SJCRH30 (cell line): ENCODE results near the gene SPRR2D. TPM values are rescaled to one million over a fixed set of nuclear protein-coding genes. Genes with fewer than 3 reads are reported as not detected.
"Not testable (repeated sequence)": the region's sequence is repeated elsewhere in the genome, so short reads cannot be mapped to it uniquely, and the experiment has no call there.

Experiments used
- DNase-seq, 2 experiments: peaks; one replicate each; pipeline ENCODE4 v3.0.0-alpha.2; 2015 to 2020
- H3K27ac ChIP-seq: fragments of 250-450 bp; sonication (Bioruptor Pico); 2 replicates; pipeline ENCODE4 v1.5.1; 2020; ENCODE audit warnings: mild to moderate bottlenecking, moderate library complexity
- H3K27me3 ChIP-seq: fragments of 250-450 bp; sonication (Bioruptor Pico); 2 replicates; pipeline ENCODE4 v1.5.1; 2020; ENCODE audit warnings: mild to moderate bottlenecking, moderate library complexity
- H3K36me3 ChIP-seq: fragments of 250-450 bp; sonication (Bioruptor Pico); 2 replicates; pipeline ENCODE4 v1.5.1; 2020; ENCODE audit warnings: mild to moderate bottlenecking, moderate library complexity
- H3K4me1 ChIP-seq: fragments of 250-450 bp; sonication (Bioruptor Pico); 2 replicates; pipeline ENCODE4 v1.5.1; 2020; ENCODE audit warnings: mild to moderate bottlenecking, moderate library complexity
- H3K4me3 ChIP-seq: fragments of 250-450 bp; sonication (Bioruptor Pico); 2 replicates; pipeline ENCODE4 v1.5.1; 2020; ENCODE audit warnings: mild to moderate bottlenecking, moderate library complexity
- H3K9me3 ChIP-seq: fragments of 250-450 bp; sonication (Bioruptor Pico); replicated peaks from 2 replicates; pipeline ENCODE4 v1.5.1; 2020; ENCODE audit warnings: mild to moderate bottlenecking, moderate library complexity
- total RNA-seq: library from RNA; depleted of rRNA; stranded (reverse); fragments of >200 nt; shearing (Covaris generic); gene quantifications from 2 replicates; pipeline ENCODE4 v1.2.3, GENCODE V29; 2014

Gene SPRR2D
- total RNA-seq, 1 experiment from 2014 or later = not detected

DNA sequence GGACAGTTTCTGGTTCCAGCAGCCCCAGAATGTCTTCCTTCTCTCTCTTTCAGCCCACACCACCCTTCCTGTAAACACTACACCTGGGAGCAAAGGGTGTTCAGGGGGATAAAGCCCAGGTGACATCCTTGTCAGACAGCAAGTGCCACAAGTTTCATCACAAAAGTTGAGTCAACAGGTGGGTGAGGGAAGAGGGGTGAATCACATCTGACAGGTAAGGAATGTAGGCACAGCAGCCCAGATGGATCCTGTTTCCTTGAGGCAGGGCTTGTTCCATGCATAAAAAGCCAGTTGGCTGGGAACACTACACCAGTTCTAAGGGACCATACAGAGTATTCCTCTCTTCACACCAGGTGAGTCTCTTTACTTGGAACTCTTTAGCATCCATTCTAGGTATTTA is 10.0 kb downstream of the SPRR2D start, which contains the start of gene SPRR1B:
Gene SPRR1B (plus strand): TSS at position 309 of the 400 bp plus-strand sequence. CDS start 1,143 bp downstream, outside the sequence.
- Histone ChIP-seq H3K27me3 (no peaks in the 10 kb centered on the region), H3K4me1 (no peaks in the 10 kb centered on the region), H3K4me3 (no peak within 1 kb of the TSS), H3K36me3 (no peaks in the 10 kb centered on the region), H3K27ac (no peak within 1 kb of the TSS), H3K9me3 (no peaks in the 10 kb centered on the region)
- no peak for DNase-seq

- H3K9me3 ChIP-seq = no peaks in the 10 kb centered on the region
- no peaks in the 10 kb centered on the region for H3K27me3 ChIP-seq
- no peaks in the 10 kb centered on the region for H3K4me1 ChIP-seq
- no peaks in the 10 kb centered on the region for H3K36me3 ChIP-seq
- no peak for DNase-seq
- no peak overlapping the region for H3K4me3 ChIP-seq
- no peak overlapping the region for H3K27ac ChIP-seq
These were observed 12.2 kb downstream of the SPRR2D start for GRCh38 chr1:153028766-153029165.

DNA sequence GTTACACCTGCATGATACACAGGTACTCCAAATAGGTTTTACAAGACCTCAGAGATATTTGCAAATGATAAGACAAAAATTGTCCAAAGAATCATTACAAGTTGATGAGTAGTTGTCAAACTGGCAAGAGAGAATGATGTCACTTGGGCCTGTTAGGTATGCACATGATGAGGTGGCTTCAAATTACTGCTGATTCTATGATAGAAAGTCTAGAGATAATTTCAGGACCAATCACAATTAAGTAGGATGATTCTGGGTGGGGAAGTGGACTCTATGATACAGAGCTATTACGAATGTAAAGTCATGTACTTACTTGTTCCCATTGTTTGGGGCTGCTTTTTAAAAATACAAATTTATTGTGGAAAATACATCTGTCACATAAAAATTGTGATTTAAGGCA is 15.1 kb downstream of the SPRR2D start:
- DNase-seq = no peak
- H3K4me1 ChIP-seq = no peaks in the 10 kb centered on the region
- no peaks in the 10 kb centered on the region for H3K27me3 ChIP-seq
- no peaks in the 10 kb centered on the region for H3K9me3 ChIP-seq
- H3K4me3 ChIP-seq = no peak overlapping the region
- no peak overlapping the region for H3K27ac ChIP-seq
- H3K36me3 ChIP-seq = no peaks in the 10 kb centered on the region

DNA sequence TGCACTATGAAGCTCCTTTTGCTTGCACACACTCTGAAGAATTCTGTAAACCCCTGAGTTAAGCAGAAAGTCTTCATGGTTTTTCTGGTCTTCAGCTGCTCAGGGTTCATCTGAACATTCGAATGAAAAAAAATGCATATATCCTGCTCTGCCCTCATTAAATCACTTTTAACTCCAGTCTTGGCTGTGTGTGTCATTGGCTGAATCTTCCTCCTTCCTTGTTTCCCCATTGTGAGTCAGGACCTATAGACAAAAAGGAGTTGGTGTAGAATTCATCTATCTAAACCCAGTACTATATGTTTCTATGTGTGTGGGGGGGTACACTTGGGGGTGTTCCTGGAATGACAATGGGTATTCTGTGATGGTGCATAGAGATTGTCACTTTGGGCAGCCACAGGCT is 16.5 kb downstream of the SPRR2D start:
- no peak for DNase-seq
- Histone ChIP-seq H3K4me1 (no peaks in the 10 kb centered on the region), H3K4me3 (no peak overlapping the region), H3K27me3 (no peaks in the 10 kb centered on the region), H3K27ac (no peak overlapping the region), H3K36me3 (no peaks in the 10 kb centered on the region), H3K9me3 (no peaks in the 10 kb centered on the region)

GRCh38 chr1:153023109-153023508 is 17.8 kb downstream of the SPRR2D start:
- Histone ChIP-seq H3K9me3 (no peaks in the 10 kb centered on the region), H3K4me1 (no peaks in the 10 kb centered on the region), H3K27me3 (no peaks in the 10 kb centered on the region), H3K4me3 (no peak overlapping the region), H3K36me3 (no peaks in the 10 kb centered on the region), H3K27ac (no peak overlapping the region)
- no peak for DNase-seq

DNA sequence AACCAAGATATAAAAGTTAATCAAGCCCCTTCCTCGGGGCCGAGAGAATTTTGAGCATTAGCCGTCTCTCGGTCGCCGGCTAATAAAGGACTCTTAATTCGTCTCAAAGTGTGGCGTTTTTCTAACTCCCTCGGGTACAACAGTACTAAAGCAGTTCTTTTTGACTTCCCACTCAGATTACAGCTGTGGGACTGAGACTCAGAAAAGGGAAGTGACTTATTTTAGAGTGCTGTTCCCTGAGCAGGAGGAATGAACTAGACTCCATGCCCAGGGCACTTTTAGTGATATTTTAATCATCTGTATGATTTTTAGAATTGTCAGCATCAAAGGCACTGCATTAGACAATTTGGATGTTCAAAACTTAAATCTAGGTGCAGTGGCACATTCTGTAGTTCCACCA is 18.6 kb downstream of the SPRR2D start:
- not testable (repeated sequence) for H3K4me3 ChIP-seq, DNase-seq, H3K36me3 ChIP-seq, H3K27me3 ChIP-seq, H3K27ac ChIP-seq, H3K9me3 ChIP-seq, H3K4me1 ChIP-seq

GRCh38 chr1:153021829-153022228 is 19.1 kb downstream of the SPRR2D start:
- H3K27me3 ChIP-seq, H3K4me3 ChIP-seq, H3K27ac ChIP-seq, H3K4me1 ChIP-seq, H3K36me3 ChIP-seq, DNase-seq, H3K9me3 ChIP-seq: not testable (repeated sequence)

GRCh38 chr1:153011235-153011758 is 29.6 kb downstream of the SPRR2D start:
- H3K27ac ChIP-seq, DNase-seq, H3K36me3 ChIP-seq, H3K27me3 ChIP-seq, H3K4me1 ChIP-seq, H3K9me3 ChIP-seq, H3K4me3 ChIP-seq: not testable (repeated sequence)

- DNase-seq = no peak
- H3K27me3 ChIP-seq = no peaks in the 10 kb centered on the region
- no peaks in the 10 kb centered on the region for H3K36me3 ChIP-seq
- H3K27ac ChIP-seq = no peak within 1 kb of the TSS
- H3K4me3 ChIP-seq = no peak within 1 kb of the TSS
- H3K4me1 ChIP-seq = no peaks in the 10 kb centered on the region
- H3K9me3 ChIP-seq = no peaks in the 10 kb centered on the region
These were observed 39.5 kb downstream of the SPRR2D start, which contains the start of gene SPRR3 for GRCh38 chr1:153001382-153001781. Gene SPRR3, plus strand, starts transcription at chr1:153001749. Its CDS starts 1,272 bp downstream, at chr1:153003021.

DNA sequence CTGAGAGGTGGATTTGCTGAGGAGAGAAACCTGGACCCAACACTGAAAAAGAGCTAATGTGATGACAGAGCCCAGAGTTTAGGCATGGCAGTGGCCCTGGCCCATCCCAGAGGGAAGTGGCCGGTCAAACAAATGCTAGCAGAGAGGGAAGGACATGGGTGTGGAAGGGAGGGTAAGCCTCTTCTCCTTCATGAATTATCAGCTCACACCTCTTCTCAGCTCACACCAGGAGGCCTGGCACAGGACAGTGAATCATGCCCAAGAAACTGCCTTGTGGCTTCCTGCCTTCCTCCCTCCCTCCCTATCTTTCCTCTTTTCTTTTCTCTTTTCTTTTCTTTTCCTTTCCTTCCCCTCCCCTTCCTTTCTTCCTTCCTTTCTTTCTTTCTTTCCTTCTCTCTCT is 40.6 kb downstream of the SPRR2D start:
- no peaks in the 10 kb centered on the region for H3K9me3 ChIP-seq
- H3K27ac ChIP-seq = no peak overlapping the region
- H3K4me1 ChIP-seq = no peaks in the 10 kb centered on the region
- no peaks in the 10 kb centered on the region for H3K36me3 ChIP-seq
- no peak overlapping the region for H3K4me3 ChIP-seq
- no peaks in the 10 kb centered on the region for H3K27me3 ChIP-seq
- no peak for DNase-seq

GRCh38 chr1:152999818-153000217 is 41.1 kb downstream of the SPRR2D start:
- H3K27ac ChIP-seq = no peak overlapping the region
- no peaks in the 10 kb centered on the region for H3K36me3 ChIP-seq
- H3K9me3 ChIP-seq = no peaks in the 10 kb centered on the region
- no peak for DNase-seq
- no peak overlapping the region for H3K4me3 ChIP-seq
- H3K4me1 ChIP-seq = no peaks in the 10 kb centered on the region
- H3K27me3 ChIP-seq = no peaks in the 10 kb centered on the region

DNA sequence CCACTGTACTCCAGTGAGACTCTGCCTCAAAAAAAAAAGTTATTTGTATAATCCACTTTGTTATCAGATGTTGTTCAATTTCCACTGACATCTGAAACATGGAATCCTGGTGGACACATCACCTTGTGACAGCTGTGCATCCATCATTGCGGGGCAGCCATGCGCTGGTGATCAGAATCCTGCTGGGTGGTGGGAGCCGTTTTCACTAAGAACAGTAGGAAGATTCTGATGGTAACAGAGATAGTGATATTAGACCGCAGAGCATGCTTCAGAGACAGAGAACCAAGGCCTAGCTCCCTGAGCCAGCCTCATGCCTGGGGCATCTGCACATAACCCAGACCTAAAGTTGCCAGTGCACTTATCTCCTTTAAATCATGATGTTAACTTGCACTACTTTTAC is 42.4 kb downstream of the SPRR2D start:
- DNase-seq = no peak
- no peak overlapping the region for H3K27ac ChIP-seq
- no peaks in the 10 kb centered on the region for H3K27me3 ChIP-seq
- no peak overlapping the region for H3K4me3 ChIP-seq
- H3K36me3 ChIP-seq = no peaks in the 10 kb centered on the region
- H3K4me1 ChIP-seq = no peaks in the 10 kb centered on the region
- no peaks in the 10 kb centered on the region for H3K9me3 ChIP-seq

- H3K4me3 ChIP-seq = no peak overlapping the region
- no peaks in the 10 kb centered on the region for H3K36me3 ChIP-seq
- H3K9me3 ChIP-seq = no peaks in the 10 kb centered on the region
- no peak overlapping the region for H3K27ac ChIP-seq
- no peak for DNase-seq
- no peaks in the 10 kb centered on the region for H3K4me1 ChIP-seq
- no peaks in the 10 kb centered on the region for H3K27me3 ChIP-seq
These were observed 43.0 kb downstream of the SPRR2D start for GRCh38 chr1:152997901-152998300.

DNA sequence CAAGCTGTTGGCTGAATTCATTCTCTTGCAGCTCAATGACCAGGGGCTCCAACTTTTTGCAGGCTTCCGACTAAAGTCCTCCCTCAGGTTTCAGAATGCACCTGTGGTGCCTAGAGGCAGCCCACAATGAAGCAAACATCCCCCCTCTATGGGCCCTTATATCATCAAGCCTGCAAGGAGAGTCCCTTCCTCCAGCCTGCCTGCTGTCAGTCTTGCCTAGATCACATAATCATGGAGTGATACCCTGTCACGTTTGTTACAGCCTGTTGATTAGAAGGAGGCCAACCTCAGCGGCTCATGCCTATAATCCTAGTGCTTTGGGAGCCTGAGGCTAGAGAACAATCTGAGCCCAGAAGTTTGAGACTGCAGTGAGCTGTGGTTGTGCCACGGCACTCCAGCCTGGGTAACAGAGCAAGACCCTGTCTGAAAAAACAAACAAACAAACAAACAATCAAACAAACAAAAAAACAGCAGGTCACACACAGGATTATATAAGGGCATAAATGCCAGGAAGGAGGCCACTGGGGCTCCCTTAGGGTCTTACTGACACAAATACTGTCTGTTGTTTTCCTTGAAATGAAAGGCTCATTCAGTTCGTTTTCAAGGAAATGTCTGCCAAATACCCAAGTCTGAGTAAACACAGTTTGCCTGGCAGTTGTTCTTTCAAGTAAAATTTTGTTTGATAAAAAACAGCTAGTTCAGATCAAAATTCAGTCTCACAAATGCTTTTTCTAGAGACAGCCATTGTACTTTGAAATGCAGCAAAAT is 44.1 kb downstream of the SPRR2D start:
- Histone ChIP-seq H3K4me1 (no peaks in the 10 kb centered on the region), H3K36me3 (no peaks in the 10 kb centered on the region), H3K27me3 (no peaks in the 10 kb centered on the region), H3K9me3 (no peaks in the 10 kb centered on the region), H3K27ac (no peak overlapping the region), H3K4me3 (no peak overlapping the region)
- DNase-seq = no peak

DNA sequence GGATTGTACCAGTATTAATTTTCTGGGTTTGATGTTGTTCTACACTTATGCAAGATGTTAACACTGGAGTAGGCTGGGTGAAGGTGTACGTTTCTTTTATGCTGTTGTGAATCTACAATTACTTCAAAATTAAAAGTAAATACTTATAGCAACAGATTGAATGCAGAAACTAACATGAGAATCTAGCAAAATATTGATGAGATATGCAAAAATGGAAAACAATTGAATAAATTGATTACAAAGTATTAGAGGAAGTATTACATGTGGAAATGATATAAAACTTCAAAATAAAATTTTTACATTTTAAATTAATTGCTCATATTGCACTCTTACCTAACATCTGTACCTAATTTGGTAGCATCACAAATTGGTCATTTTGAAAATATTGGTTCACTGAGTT is 45.1 kb downstream of the SPRR2D start:
- no peak overlapping the region for H3K4me3 ChIP-seq
- no peaks in the 10 kb centered on the region for H3K27me3 ChIP-seq
- H3K9me3 ChIP-seq = no peaks in the 10 kb centered on the region
- H3K27ac ChIP-seq = no peak overlapping the region
- no peaks in the 10 kb centered on the region for H3K36me3 ChIP-seq
- no peaks in the 10 kb centered on the region for H3K4me1 ChIP-seq
- DNase-seq = no peak

DNA sequence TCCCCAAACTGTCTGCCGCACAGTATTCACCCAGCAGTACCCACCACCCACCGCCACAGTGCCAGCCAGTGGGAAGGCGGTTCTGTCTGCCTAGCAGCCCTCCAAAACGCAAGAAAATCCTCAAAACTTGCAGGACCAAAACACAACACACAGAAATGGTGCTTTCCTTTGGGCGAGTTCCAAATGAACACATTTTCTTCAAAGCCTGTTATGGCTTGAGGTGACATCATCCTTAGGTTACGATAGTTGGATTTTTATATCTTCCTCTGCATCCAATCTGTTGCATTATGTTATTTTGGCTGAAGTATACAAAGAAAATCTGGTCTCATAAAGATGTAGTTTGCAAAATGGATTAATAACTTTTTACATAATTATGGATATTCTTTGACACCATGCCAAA is 47.7 kb downstream of the SPRR2D start:
- no peaks in the 10 kb centered on the region for H3K4me1 ChIP-seq
- DNase-seq = no peak
- H3K9me3 ChIP-seq = no peaks in the 10 kb centered on the region
- H3K4me3 ChIP-seq = no peak overlapping the region
- 0 out of 2 replicates have a peak, but pooled peaks cover 3% of the 10 kb centered on the region for H3K27me3 ChIP-seq
- H3K36me3 ChIP-seq = no peaks in the 10 kb centered on the region
- H3K27ac ChIP-seq = no peak overlapping the region
